HEK293 (cell line): ENCODE data around the gene SMIM14.

ENCODE experiments used
- ZBTB20 ChIP-seq: fragments of 450-650 bp; formaldehyde crosslinking; IDR thresholded peaks from 2 replicates; pipeline ENCODE4 v1.5.1; 2016; ENCODE audit warnings: missing biosample characterization, missing genetic modification characterization
- ZFP69B ChIP-seq: fragments of 450-650 bp; formaldehyde crosslinking; IDR thresholded peaks from 2 replicates; pipeline ENCODE4 v1.5.1; 2016; ENCODE audit warnings: missing biosample characterization, missing genetic modification characterization
- ZNF274 ChIP-seq, 2 experiments: fragments of 200-500 bp in 1 of 2; fragments of 450-650 bp in 1 of 2; sonication (Bioruptor generic) in 1 of 2; formaldehyde crosslinking in 1 of 2; IDR thresholded peaks; 2 replicates each; pipeline versions ENCODE4 v1.5.1 to v1.6.1; 2014 to 2016; ENCODE audit warnings: borderline replicate concordance in 1 of 2, inconsistent platforms in 1 of 2, low read length in 1 of 2, missing biosample characterization in 1 of 2, missing genetic modification characterization in 1 of 2
- ZNF335 ChIP-seq: fragments of 450-650 bp; formaldehyde crosslinking; conservative IDR thresholded peaks from 2 replicates; pipeline ENCODE4 v1.5.1; 2016; ENCODE audit warnings: missing biosample characterization, missing genetic modification characterization
- ZNF350 ChIP-seq: fragments of 450-650 bp; formaldehyde crosslinking; IDR thresholded peaks from 2 replicates; pipeline ENCODE4 v1.5.0; 2017; ENCODE audit warnings: missing biosample characterization, mild to moderate bottlenecking, missing genetic modification characterization
- ZNF624 ChIP-seq: fragments of 450-650 bp; formaldehyde crosslinking; IDR thresholded peaks from 2 replicates; pipeline ENCODE4 v1.5.1; 2017; ENCODE audit warnings: missing biosample characterization, missing genetic modification characterization
- ZNF626 ChIP-seq: fragments of 450-650 bp; sonication (Bioruptor Pico); formaldehyde crosslinking; IDR thresholded peaks from 2 replicates; pipeline ENCODE4 v1.5.1; 2018; ENCODE audit warnings: missing biosample characterization, missing genetic modification characterization, inconsistent platforms
- ZNF670 ChIP-seq: fragments of 450-650 bp; formaldehyde crosslinking; IDR thresholded peaks from 2 replicates; pipeline ENCODE4 v1.5.1; 2016; ENCODE audit warnings: missing biosample characterization, missing genetic modification characterization, low read depth
- TF ChIP-seq, protein P1 (sequence below): fragments of 450-650 bp; formaldehyde crosslinking; IDR thresholded peaks from 2 replicates; pipeline ENCODE4 v1.5.1; 2016; ENCODE audit warnings: missing biosample characterization, missing genetic modification characterization
- TF ChIP-seq, protein P2 (sequence below): fragments of 450-650 bp; formaldehyde crosslinking; IDR thresholded peaks from 2 replicates; pipeline ENCODE4 v1.5.1; 2017; ENCODE audit warnings: missing biosample characterization, missing genetic modification characterization
- TF ChIP-seq, protein P3 (sequence below): fragments of 450-650 bp; formaldehyde crosslinking; IDR thresholded peaks from 2 replicates; pipeline ENCODE4 v1.5.1; 2016; ENCODE audit warnings: missing biosample characterization, missing genetic modification characterization, low read depth

DNA sequence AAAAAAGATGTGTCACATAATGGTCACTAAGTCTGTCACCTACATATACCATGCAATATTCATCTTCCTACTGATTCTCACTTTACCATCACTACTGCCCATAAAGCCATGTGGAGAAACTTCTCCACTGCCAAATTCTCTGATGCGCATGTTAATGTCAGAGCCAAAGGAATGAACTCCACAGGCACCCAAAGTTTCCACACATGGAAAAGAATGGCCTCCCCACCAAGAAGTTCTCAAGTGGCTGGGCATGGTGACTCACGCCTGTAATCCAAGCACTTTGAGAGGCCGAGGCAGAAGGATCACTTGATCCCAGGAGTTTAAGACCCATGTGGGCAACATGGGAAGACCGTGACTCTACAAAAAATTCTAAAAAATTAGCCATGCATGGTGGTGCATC, 67.6 kb downstream of the SMIM14 start:
- no peak for TF ChIP-seq ZBTB20 (tag by site-specific recombination)
- TF ChIP-seq, protein P1, sequence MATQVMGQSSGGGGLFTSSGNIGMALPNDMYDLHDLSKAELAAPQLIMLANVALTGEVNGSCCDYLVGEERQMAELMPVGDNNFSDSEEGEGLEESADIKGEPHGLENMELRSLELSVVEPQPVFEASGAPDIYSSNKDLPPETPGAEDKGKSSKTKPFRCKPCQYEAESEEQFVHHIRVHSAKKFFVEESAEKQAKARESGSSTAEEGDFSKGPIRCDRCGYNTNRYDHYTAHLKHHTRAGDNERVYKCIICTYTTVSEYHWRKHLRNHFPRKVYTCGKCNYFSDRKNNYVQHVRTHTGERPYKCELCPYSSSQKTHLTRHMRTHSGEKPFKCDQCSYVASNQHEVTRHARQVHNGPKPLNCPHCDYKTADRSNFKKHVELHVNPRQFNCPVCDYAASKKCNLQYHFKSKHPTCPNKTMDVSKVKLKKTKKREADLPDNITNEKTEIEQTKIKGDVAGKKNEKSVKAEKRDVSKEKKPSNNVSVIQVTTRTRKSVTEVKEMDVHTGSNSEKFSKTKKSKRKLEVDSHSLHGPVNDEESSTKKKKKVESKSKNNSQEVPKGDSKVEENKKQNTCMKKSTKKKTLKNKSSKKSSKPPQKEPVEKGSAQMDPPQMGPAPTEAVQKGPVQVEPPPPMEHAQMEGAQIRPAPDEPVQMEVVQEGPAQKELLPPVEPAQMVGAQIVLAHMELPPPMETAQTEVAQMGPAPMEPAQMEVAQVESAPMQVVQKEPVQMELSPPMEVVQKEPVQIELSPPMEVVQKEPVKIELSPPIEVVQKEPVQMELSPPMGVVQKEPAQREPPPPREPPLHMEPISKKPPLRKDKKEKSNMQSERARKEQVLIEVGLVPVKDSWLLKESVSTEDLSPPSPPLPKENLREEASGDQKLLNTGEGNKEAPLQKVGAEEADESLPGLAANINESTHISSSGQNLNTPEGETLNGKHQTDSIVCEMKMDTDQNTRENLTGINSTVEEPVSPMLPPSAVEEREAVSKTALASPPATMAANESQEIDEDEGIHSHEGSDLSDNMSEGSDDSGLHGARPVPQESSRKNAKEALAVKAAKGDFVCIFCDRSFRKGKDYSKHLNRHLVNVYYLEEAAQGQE (tag by site-specific recombination) = no peak
- TF ChIP-seq, protein P2, sequence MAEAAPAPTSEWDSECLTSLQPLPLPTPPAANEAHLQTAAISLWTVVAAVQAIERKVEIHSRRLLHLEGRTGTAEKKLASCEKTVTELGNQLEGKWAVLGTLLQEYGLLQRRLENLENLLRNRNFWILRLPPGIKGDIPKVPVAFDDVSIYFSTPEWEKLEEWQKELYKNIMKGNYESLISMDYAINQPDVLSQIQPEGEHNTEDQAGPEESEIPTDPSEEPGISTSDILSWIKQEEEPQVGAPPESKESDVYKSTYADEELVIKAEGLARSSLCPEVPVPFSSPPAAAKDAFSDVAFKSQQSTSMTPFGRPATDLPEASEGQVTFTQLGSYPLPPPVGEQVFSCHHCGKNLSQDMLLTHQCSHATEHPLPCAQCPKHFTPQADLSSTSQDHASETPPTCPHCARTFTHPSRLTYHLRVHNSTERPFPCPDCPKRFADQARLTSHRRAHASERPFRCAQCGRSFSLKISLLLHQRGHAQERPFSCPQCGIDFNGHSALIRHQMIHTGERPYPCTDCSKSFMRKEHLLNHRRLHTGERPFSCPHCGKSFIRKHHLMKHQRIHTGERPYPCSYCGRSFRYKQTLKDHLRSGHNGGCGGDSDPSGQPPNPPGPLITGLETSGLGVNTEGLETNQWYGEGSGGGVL (tag by site-specific recombination) = no peak
- no peak for TF ChIP-seq ZNF350
- TF ChIP-seq ZNF670 (tag by site-specific recombination) = no peak
- TF ChIP-seq ZNF274 (IDR thresholded peaks at IDR 0.05; ENCODE audit: low read length) = no peak
- TF ChIP-seq ZNF274 (tag by site-specific recombination; IDR thresholded peaks at IDR 0.05; ENCODE audit: borderline replicate concordance) = no peak
- no peak for TF ChIP-seq ZFP69B
- no peak for TF ChIP-seq ZNF335 (tag by site-specific recombination)
- TF ChIP-seq, protein P3, sequence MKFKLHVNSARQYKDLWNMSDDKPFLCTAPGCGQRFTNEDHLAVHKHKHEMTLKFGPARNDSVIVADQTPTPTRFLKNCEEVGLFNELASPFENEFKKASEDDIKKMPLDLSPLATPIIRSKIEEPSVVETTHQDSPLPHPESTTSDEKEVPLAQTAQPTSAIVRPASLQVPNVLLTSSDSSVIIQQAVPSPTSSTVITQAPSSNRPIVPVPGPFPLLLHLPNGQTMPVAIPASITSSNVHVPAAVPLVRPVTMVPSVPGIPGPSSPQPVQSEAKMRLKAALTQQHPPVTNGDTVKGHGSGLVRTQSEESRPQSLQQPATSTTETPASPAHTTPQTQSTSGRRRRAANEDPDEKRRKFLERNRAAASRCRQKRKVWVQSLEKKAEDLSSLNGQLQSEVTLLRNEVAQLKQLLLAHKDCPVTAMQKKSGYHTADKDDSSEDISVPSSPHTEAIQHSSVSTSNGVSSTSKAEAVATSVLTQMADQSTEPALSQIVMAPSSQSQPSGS (tag by site-specific recombination) = no peak
- no peak for TF ChIP-seq ZNF626 (tag by site-specific recombination)
- TF ChIP-seq ZNF624 = no peak
